GM12878 (cell line): ENCODE measurements around the gene PLPP2. TPM values are rescaled to one million over a fixed set of nuclear protein-coding genes. Genes with fewer than 3 reads are reported as not detected.

Experiments used
- ATAC-seq: fragments of 200-7000 bp; cut with Tn5 transposase; 3 replicates; pipeline ENCODE4 v1.9.1; 2020; ENCODE audit warnings: mild to moderate bottlenecking, moderate library complexity
- BruUV-seq: library from RNA; stranded (reverse); fragments of 400-500 nt; replicated peaks from 2 replicates; lab custom pipeline; 2021; lab: Mats Ljungman, UMichigan
- CTCF ChIA-PET: fragments of 300-600 bp; sonication (Branson Sonifier 250); formaldehyde crosslinking; extraction: SDS; loops from one replicate; lab custom pipeline; 2021; ENCODE audit warnings: inconsistent platforms; lab: Yijun Ruan, JAX
- POLR2A ChIA-PET: fragments of 350-600 bp; formaldehyde crosslinking; extraction: SDS; loops from one replicate; lab custom pipeline; 2021; ENCODE audit warnings: inconsistent platforms; lab: Charles Lee
- RAD21 ChIA-PET: fragments of 300-600 bp; sonication (Branson Sonifier 250); formaldehyde crosslinking; loops from one replicate; lab custom pipeline; 2023; ENCODE audit warnings: antibody characterized with exemption; ENCODE audit not compliant: unreplicated experiment; lab: Charles Lee
- SMC1A ChIA-PET: fragments of 300-600 bp; sonication (Branson Sonifier 250); formaldehyde crosslinking; loops from one replicate; lab custom pipeline; 2023; ENCODE audit not compliant: unreplicated experiment, uncharacterized antibody; lab: Charles Lee
- DNase-seq: peaks from one replicate; pipeline ENCODE4 v3.0.0-alpha.2; 2011; ENCODE audit warnings: low read depth, low spot score
- FAIRE-seq: peaks from 3 replicates; lab custom pipeline; 2011; peaks lifted over from hg19 to GRCh38; lab: Jason Lieb, UNC
- H2AFZ ChIP-seq: 2 replicates; pipeline ENCODE4 v1.6.0; 2011; ENCODE audit warnings: low read depth, low read length, control low read depth; ENCODE audit not compliant: control insufficient read depth
- H3K27ac ChIP-seq: 2 replicates; pipeline ENCODE4 v1.5.1; 2011; ENCODE audit warnings: control low read depth; ENCODE audit not compliant: control insufficient read depth, insufficient read depth
- H3K27me3 ChIP-seq, 2 experiments: replicated peaks in 1 of 2; 2 replicates each; pipeline versions ENCODE4 v1.6.0 to v1.6.1; 2011; ENCODE audit warnings: low read length in 1 of 2; ENCODE audit not compliant: control insufficient read depth in 2 of 2, insufficient read depth in 2 of 2
- H3K36me3 ChIP-seq, 2 experiments: 2 replicates each; pipeline ENCODE4 v1.5.1; 2011; ENCODE audit warnings: low read length in 1 of 2; ENCODE audit not compliant: control insufficient read depth in 2 of 2, insufficient read depth in 2 of 2
- H3K4me1 ChIP-seq: 2 replicates; pipeline ENCODE4 v1.6.1; 2011; ENCODE audit warnings: mild to moderate bottlenecking, low read length, moderate library complexity, mixed read lengths; ENCODE audit not compliant: control insufficient read depth, insufficient read depth
- H3K4me2 ChIP-seq: 2 replicates; pipeline ENCODE4 v1.6.0; 2011; ENCODE audit warnings: control low read depth; ENCODE audit not compliant: control insufficient read depth, insufficient read depth
- H3K4me3 ChIP-seq: fragments of 200-600 bp; sonication (generic); 2 replicates; pipeline ENCODE4 v1.5.1; 2016
- H3K79me2 ChIP-seq: 2 replicates; pipeline ENCODE4 v1.6.0; 2011; ENCODE audit warnings: low read length; ENCODE audit not compliant: control insufficient read depth, insufficient read depth
- H3K9ac ChIP-seq: 2 replicates; pipeline ENCODE4 v1.8.0; 2011; ENCODE audit warnings: low read length, control low read depth, mixed read lengths; ENCODE audit not compliant: control insufficient read depth, insufficient read depth
- H3K9me3 ChIP-seq: replicated peaks from 3 replicates; pipeline ENCODE4 v1.5.1; 2011; ENCODE audit warnings: mild to moderate bottlenecking, low read length; ENCODE audit not compliant: control insufficient read depth, insufficient read depth
- H4K20me1 ChIP-seq: 2 replicates; pipeline ENCODE4 v1.6.0; 2011; ENCODE audit not compliant: control insufficient read depth, insufficient read depth
- ELK1 ChIP-seq: IDR thresholded peaks from 2 replicates; pipeline ENCODE4 v1.6.1; 2012; ENCODE audit warnings: low read depth, low read length, improper control_type of control experiment
- HCFC1 ChIP-seq: fragments of 150-350 bp; IDR thresholded peaks from 2 replicates; pipeline ENCODE4 v1.6.1; 2014; ENCODE audit warnings: low read length
- HDGF ChIP-seq: fragments of 450-650 bp; IDR thresholded peaks from 2 replicates; pipeline ENCODE4 v1.6.1; 2016; ENCODE audit warnings: antibody characterized with exemption
- IKZF1 ChIP-seq: fragments of 450-650 bp; conservative IDR thresholded peaks from 2 replicates; pipeline ENCODE4 v1.6.1; 2017; ENCODE audit warnings: antibody characterized with exemption, mild to moderate bottlenecking
- IKZF2 ChIP-seq, 2 experiments: fragments of 450-650 bp; IDR thresholded peaks; 2 replicates each; pipeline ENCODE4 v1.6.1; 2017; ENCODE audit warnings: mild to moderate bottlenecking in 2 of 2, moderate library complexity in 2 of 2
- MXI1 ChIP-seq: fragments of 150-350 bp; IDR thresholded peaks from 2 replicates; pipeline ENCODE4 v1.6.1; 2011; ENCODE audit warnings: low read depth, mild to moderate bottlenecking, inconsistent platforms, low read length, improper control_type of control experiment
- MYB ChIP-seq: fragments of 150-350 bp; IDR thresholded peaks from 2 replicates; pipeline ENCODE4 v1.6.1; 2014; ENCODE audit warnings: mild to moderate bottlenecking, low read depth, low read length, borderline replicate concordance
- NBN ChIP-seq: fragments of 450-650 bp; IDR thresholded peaks from 2 replicates; pipeline ENCODE4 v1.6.1; 2016
- NFXL1 ChIP-seq: fragments of 450-650 bp; IDR thresholded peaks from 2 replicates; pipeline ENCODE4 v1.6.1; 2017; ENCODE audit warnings: antibody characterized with exemption, mild to moderate bottlenecking, borderline replicate concordance
- NR2C1 ChIP-seq: fragments of 450-650 bp; IDR thresholded peaks from 2 replicates; pipeline ENCODE4 v1.6.1; 2017; ENCODE audit warnings: antibody characterized with exemption, mild to moderate bottlenecking, moderate library complexity
- PAX8 ChIP-seq: fragments of 450-650 bp; IDR thresholded peaks from 2 replicates; pipeline ENCODE4 v1.6.1; 2017; ENCODE audit warnings: mild to moderate bottlenecking, moderate library complexity
- RB1 ChIP-seq: fragments of 450-650 bp; formaldehyde crosslinking; IDR thresholded peaks from 2 replicates; pipeline ENCODE4 v1.6.1; 2017; ENCODE audit warnings: mild to moderate bottlenecking, borderline replicate concordance
- SRF ChIP-seq, 2 experiments: IDR thresholded peaks; 2 replicates each; pipeline ENCODE4 v1.6.1; 2011; ENCODE audit warnings: low read depth in 2 of 2, low read length in 2 of 2, mild to moderate bottlenecking in 1 of 2, moderate library complexity in 1 of 2
- STAT1 ChIP-seq: fragments of 450-650 bp; conservative IDR thresholded peaks from 2 replicates; pipeline ENCODE4 v1.6.1; 2014; ENCODE audit warnings: antibody characterized with exemption, mild to moderate bottlenecking
- ZNF24 ChIP-seq: fragments of 450-650 bp; IDR thresholded peaks from 2 replicates; pipeline ENCODE4 v1.6.1; 2017; ENCODE audit warnings: antibody characterized with exemption, mild to moderate bottlenecking
- ZNF274 ChIP-seq: IDR thresholded peaks from one replicate; pipeline ENCODE4 v1.8.0; 2011; ENCODE audit not compliant: insufficient read length, insufficient read depth
- WGBS: methylation state at CpG from one replicate; pipeline ENCODE4 v1.1.6; 2016; ENCODE audit warnings: low lambda C conversion rate; ENCODE audit not compliant: insufficient replicate concordance, insufficient coverage; ENCODE audit errors: missing lambda C conversion rate; 5-methylcytosine and 5-hydroxymethylcytosine counted together
- in situ Hi-C: fragments of 300-500 bp; cut with MboI; formaldehyde crosslinking; loops from 9 replicates; pipeline ENCODE4 v1.14.3; 2018; ENCODE audit warnings: mixed read lengths
- intact Hi-C: fragments of 100-400 bp; cut with micrococcal nuclease; formaldehyde crosslinking; loops from one replicate; pipeline ENCODE4 v1.14.2; 2022; ENCODE audit not compliant: unreplicated experiment
- polyA plus RNA-seq, 11 experiments: library from polyadenylated mRNA; depleted of rRNA in 4 of 11; unstranded in 6 of 11; stranded (reverse) in 5 of 11; fragments of >200 nt; fragmentation: Nextera tagmentation in 4 of 11; fragmentation: Illumina TruSeq in 1 of 11; extraction: Ambion mirVana in 4 of 11; extraction: Trizol in 1 of 11; gene quantifications; 1 replicate in 1 of 11; 2 replicates in 10 of 11; pipeline versions ENCODE4 v1.2.1 to v1.2.3, GENCODE V29; 2011 to 2016; ENCODE audit warnings: inconsistent platforms in 2 of 11, missing spikeins in 2 of 11, low read depth in 1 of 11
- total RNA-seq, 4 experiments: library from RNA; depleted of rRNA in 3 of 4; stranded (reverse); fragments of >200 nt in 3 of 4; fragmentation: Illumina TruSeq in 1 of 4; extraction: Trizol in 1 of 4; gene quantifications; 2 replicates each; pipeline versions ENCODE4 v1.2.1 to v1.2.3, GENCODE V29; 2013 to 2021
- TF ChIP-seq, protein P1 (sequence below): IDR thresholded peaks from 2 replicates; pipeline ENCODE4 v1.6.1; 2012; ENCODE audit warnings: low read depth, low read length, improper control_type of control experiment

Gene PLPP2
- total and polyA plus RNA-seq, 10 of the 15 experiments (the other 5 are each of a cell fraction or from before 2014, with no cell fraction given): 0.04 to 0.62 (median 0.14) TPM; not detected in 7

DNA sequence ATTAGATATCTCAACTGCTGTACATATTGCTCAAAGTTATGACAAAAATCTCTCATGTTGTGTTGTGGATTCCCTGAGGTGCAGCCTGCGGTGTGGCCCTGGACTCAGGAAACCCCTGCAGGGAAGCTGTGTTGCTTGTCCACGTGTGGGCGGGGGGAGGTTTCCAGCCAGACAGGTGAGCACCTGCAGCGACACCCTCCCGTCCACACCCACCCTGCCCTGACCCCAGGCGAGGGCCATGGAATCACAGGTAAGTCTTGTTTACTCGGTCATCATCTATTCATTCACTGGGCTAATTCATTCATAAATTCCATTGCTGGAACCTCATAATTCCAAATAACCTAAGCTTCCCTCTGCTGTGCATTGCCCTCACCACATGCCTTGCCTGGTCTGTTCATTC is 14.1 kb downstream of the PLPP2 start:
- intact Hi-C loops (no loop called here), in situ Hi-C loops (no loop called here)
- no peaks in the 10 kb centered on the region for H3K4me1 ChIP-seq
- ChIA-PET RAD21 (no interaction called here), CTCF (no interaction called here), SMC1A (no interaction called here), POLR2A (no interaction called here)
- WGBS: 53% methylated on average over 7 of the region's 7 CpGs
- no peak for ATAC-seq
- H3K27me3 ChIP-seq: no peaks in the 10 kb centered on the region; a peak in 1 of 4 replicates
- no peak overlapping the region for H3K27ac ChIP-seq
- no peak overlapping the region for H3K4me3 ChIP-seq
- H4K20me1 ChIP-seq: no peaks in the 10 kb centered on the region
- FAIRE-seq: no peak
- H3K79me2 ChIP-seq: no peaks in the 10 kb centered on the region
- no peaks in the 10 kb centered on the region for H3K36me3 ChIP-seq
- no peaks in the 10 kb centered on the region for H3K9me3 ChIP-seq
- BruUV-seq: no TSS peak
- TF ChIP-seq MXI1 (no peak), NR2C1 (no peak), IKZF1 (no peak), NBN (no peak), MYB (no peak)
- H3K4me2 ChIP-seq: no peak overlapping the region
- no peak overlapping the region for H3K9ac ChIP-seq
- DNase-seq: no peak
- no peak overlapping the region for H2AFZ ChIP-seq

DNA sequence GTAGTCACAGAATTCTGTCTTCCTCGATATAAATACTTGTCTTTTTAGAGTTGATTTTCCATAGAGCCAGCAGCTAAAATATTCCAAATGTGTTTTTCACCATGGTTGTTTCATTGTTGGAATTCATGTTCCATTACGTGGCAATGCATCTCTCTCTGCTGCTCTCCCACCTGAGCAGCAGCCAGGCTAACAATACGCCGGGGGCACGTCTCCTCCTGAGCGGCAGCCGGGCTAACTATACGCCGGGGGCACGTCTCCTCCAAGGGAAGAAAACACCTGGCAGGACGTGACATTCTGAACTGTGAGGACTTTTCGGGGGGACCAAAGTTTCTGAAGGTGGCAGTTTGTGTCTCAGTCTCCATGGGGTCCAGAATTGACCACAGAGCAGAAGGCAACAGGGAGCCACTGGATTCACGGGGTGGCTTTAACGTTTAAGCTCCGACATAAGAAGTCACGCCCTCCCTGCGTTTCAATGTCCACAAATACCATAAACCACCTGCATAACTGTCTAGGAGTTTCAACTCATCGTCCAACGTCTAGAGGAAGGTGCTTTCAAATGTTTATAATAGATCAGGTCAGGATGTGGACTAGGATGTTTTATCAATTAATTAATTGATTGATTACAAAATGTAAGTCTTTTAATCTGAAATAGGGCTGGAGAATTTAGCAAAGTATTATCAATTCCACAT is 15.1 kb downstream of the PLPP2 start:
- Histone ChIP-seq H4K20me1 (no peaks in the 10 kb centered on the region), H3K79me2 (no peaks in the 10 kb centered on the region), H3K9ac (no peak overlapping the region), H3K27ac (no peak overlapping the region), H2AFZ (no peak overlapping the region), H3K9me3 (no peaks in the 10 kb centered on the region), H3K4me2 (no peak overlapping the region), H3K36me3 (no peaks in the 10 kb centered on the region), H3K4me3 (no peak overlapping the region), H3K4me1 (no peaks in the 10 kb centered on the region), H3K27me3 (no peaks in the 10 kb centered on the region; a peak in 1 of 4 replicates)
- BruUV-seq: no TSS peak
- DNase-seq (no peak), ATAC-seq (no peak), FAIRE-seq (no peak)
- ChIA-PET POLR2A (no interaction called here), RAD21 (no interaction called here), SMC1A (no interaction called here), CTCF (no interaction called here)
- WGBS: 50% methylated on average over 19 of the region's 19 CpGs
- no peak for TF ChIP-seq NFXL1
- TF ChIP-seq ZNF24: no peak
- TF ChIP-seq SRF (IDR thresholded peaks at IDR 0.05; ENCODE audit: low read depth in 2 of 2, low read length in 2 of 2): no peak
- no peak for TF ChIP-seq IKZF2 (IDR thresholded peaks at IDR 0.05)
- no peak for TF ChIP-seq HCFC1
- no peak for TF ChIP-seq PAX8
- TF ChIP-seq MXI1: no peak
- TF ChIP-seq ZNF274: no peak
- TF ChIP-seq, protein P1, sequence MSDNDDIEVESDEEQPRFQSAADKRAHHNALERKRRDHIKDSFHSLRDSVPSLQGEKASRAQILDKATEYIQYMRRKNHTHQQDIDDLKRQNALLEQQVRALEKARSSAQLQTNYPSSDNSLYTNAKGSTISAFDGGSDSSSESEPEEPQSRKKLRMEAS: no peak
- no peak for TF ChIP-seq ELK1
- TF ChIP-seq HDGF: no peak
- TF ChIP-seq RB1: no peak
- no peak for TF ChIP-seq STAT1
- intact Hi-C loops (no loop called here), in situ Hi-C loops (no loop called here)
